ENCODE data around the gene PCBP4.

PCBP4 gene

GRCh38 chr3:51974277-51974962, 7.2 kb upstream of the PCBP4 start:
- Histone ChIP-seq H3K27ac (ENCODE audit: insufficient read depth in 1 of 2, low read depth in 1 of 2, low read length in 2 of 2, poor library complexity in 1 of 2, severe bottlenecking in 2 of 2) (peak overlapping the region in 1 of 2 experiments; percentile 77), H3K4me1 (ENCODE audit: control extremely low read depth in 1 of 4, control insufficient read depth in 4 of 4, insufficient read depth in 4 of 4, low read length in 3 of 4) (peaks cover 4 to 38% (median 29%) of the 10 kb centered on the region in 4 experiments), H3K27me3 (replicated peaks in 2 of 5; ENCODE audit: control insufficient read depth in 4 of 5, insufficient read depth in 5 of 5, low read length in 4 of 5) (no peaks in the 10 kb centered on the region), H3K4me3 (ENCODE audit: control insufficient read depth in 1 of 7, extremely low read depth in 1 of 7, insufficient read depth in 4 of 7, low read depth in 2 of 7, low read length in 6 of 7) (peak overlapping the region; percentile 47 to 90 (median 84)), H3K36me3 (ENCODE audit: control insufficient read depth in 4 of 4, insufficient read depth in 4 of 4, low read length in 3 of 4) (peaks cover 0 to 6% (median 0%) of the 10 kb centered on the region in 4 experiments), H3K9me3 (ENCODE audit: control extremely low read depth in 1 of 5, control insufficient read depth in 4 of 5, insufficient read depth in 2 of 5, low read depth in 1 of 5, low read length in 4 of 5) (no peaks in the 10 kb centered on the region)
- ChIA-PET POLR2A (interaction anchor here (0.6 to 1.3 kb wide), 4 partner anchors 8 to 33 kb away, joined by 3 to 4 read pairs (median 4); partner anchors contain the start of genes PARP3 and RRP9), CTCF (interaction anchor here (0.6 to 9.3 kb wide), 14 partner anchors 8 to 128 kb away, joined by 3 to 76 read pairs (median 6); partner anchors contain the start of genes ACY1, PARP3 and RRP9)
- peak in 1 of 3 donors; percentile 24 for DNase-seq
- 23% methylated on average over 30 of the region's 30 CpGs for WGBS (ENCODE audit: insufficient coverage)

GRCh38 chr3:51971350-51971749, 4.1 kb upstream of the PCBP4 start:
- H3K27ac ChIP-seq (ENCODE audit: insufficient read depth in 1 of 2, low read depth in 1 of 2, low read length in 2 of 2, poor library complexity in 1 of 2, severe bottlenecking in 2 of 2), result no peak overlapping the region
- H3K4me3 ChIP-seq (ENCODE audit: control insufficient read depth in 1 of 7, extremely low read depth in 1 of 7, insufficient read depth in 4 of 7, low read depth in 2 of 7, low read length in 6 of 7), result no peak overlapping the region
- H3K4me1 ChIP-seq (ENCODE audit: control extremely low read depth in 1 of 4, control insufficient read depth in 4 of 4, insufficient read depth in 4 of 4, low read length in 3 of 4), result peaks cover 4 to 46% (median 43%) of the 10 kb centered on the region in 4 experiments
- H3K27me3 ChIP-seq (replicated peaks in 2 of 5; ENCODE audit: control insufficient read depth in 4 of 5, insufficient read depth in 5 of 5, low read length in 4 of 5), result peaks cover 0 to 3% (median 0%) of the 10 kb centered on the region in 5 experiments
- ChIA-PET POLR2A (no interaction called here), CTCF (interaction anchor here (1.0 to 9.3 kb wide), 4 partner anchors 11 to 29 kb away, joined by 3 to 76 read pairs (median 13); partner anchors contain the start of genes PARP3 and RRP9)
- WGBS (ENCODE audit: insufficient coverage), result 95% methylated on average over 10 of the region's 11 CpGs
- no peaks in the 10 kb centered on the region for H3K36me3 ChIP-seq (ENCODE audit: control insufficient read depth in 4 of 4, insufficient read depth in 4 of 4, low read length in 3 of 4)
- no peak for DNase-seq
- no peaks in the 10 kb centered on the region for H3K9me3 ChIP-seq (ENCODE audit: control extremely low read depth in 1 of 5, control insufficient read depth in 4 of 5, insufficient read depth in 2 of 5, low read depth in 1 of 5, low read length in 4 of 5)

- CTCF ChIA-PET, result interaction anchor here (1.0 to 9.3 kb wide), 4 partner anchors 10 to 29 kb away, joined by 3 to 76 read pairs (median 4); partner anchors contain the start of genes PARP3 and RRP9
- H3K27ac ChIP-seq (ENCODE audit: insufficient read depth in 1 of 2, low read depth in 1 of 2, low read length in 2 of 2, poor library complexity in 1 of 2, severe bottlenecking in 2 of 2), result no peak overlapping the region
- peaks cover 0 to 4% (median 0%) of the 10 kb centered on the region in 5 experiments for H3K27me3 ChIP-seq (replicated peaks in 2 of 5; ENCODE audit: control insufficient read depth in 4 of 5, insufficient read depth in 5 of 5, low read length in 4 of 5)
- H3K36me3 ChIP-seq (ENCODE audit: control insufficient read depth in 4 of 4, insufficient read depth in 4 of 4, low read length in 3 of 4), result no peaks in the 10 kb centered on the region
- DNase-seq, result no peak
- H3K4me3 ChIP-seq (ENCODE audit: control insufficient read depth in 1 of 7, extremely low read depth in 1 of 7, insufficient read depth in 4 of 7, low read depth in 2 of 7, low read length in 6 of 7), result no peak overlapping the region
- peaks cover 4 to 43% (median 38%) of the 10 kb centered on the region in 4 experiments for H3K4me1 ChIP-seq (ENCODE audit: control extremely low read depth in 1 of 4, control insufficient read depth in 4 of 4, insufficient read depth in 4 of 4, low read length in 3 of 4)
- POLR2A ChIA-PET, result no interaction called here
- H3K9me3 ChIP-seq (ENCODE audit: control extremely low read depth in 1 of 5, control insufficient read depth in 4 of 5, insufficient read depth in 2 of 5, low read depth in 1 of 5, low read length in 4 of 5), result no peaks in the 10 kb centered on the region
- 100% methylated on average over 5 of the region's 6 CpGs for WGBS (ENCODE audit: insufficient coverage)
Measured at GRCh38 chr3:51970606-51971300, 3.5 kb upstream of the PCBP4 start.

GRCh38 chr3:51969841-51970240, 2.6 kb upstream of the PCBP4 start:
- 84% methylated on average over 3 of the region's 4 CpGs for WGBS (ENCODE audit: insufficient coverage)
- no peak overlapping the region for H3K4me3 ChIP-seq (ENCODE audit: control insufficient read depth in 1 of 7, extremely low read depth in 1 of 7, insufficient read depth in 4 of 7, low read depth in 2 of 7, low read length in 6 of 7)
- no peak overlapping the region for H3K27ac ChIP-seq (ENCODE audit: insufficient read depth in 1 of 2, low read depth in 1 of 2, low read length in 2 of 2, poor library complexity in 1 of 2, severe bottlenecking in 2 of 2)
- POLR2A ChIA-PET, result no interaction called here
- H3K27me3 ChIP-seq (replicated peaks in 2 of 5; ENCODE audit: control insufficient read depth in 4 of 5, insufficient read depth in 5 of 5, low read length in 4 of 5), result peaks cover 0 to 12% (median 0%) of the 10 kb centered on the region in 5 experiments
- CTCF ChIA-PET, result interaction anchor here (1.0 to 9.3 kb wide), 6 partner anchors 10 to 28 kb away, joined by 3 to 76 read pairs (median 4); partner anchors contain the start of genes PARP3 and RRP9
- peaks cover 0 to 34% (median 31%) of the 10 kb centered on the region in 4 experiments for H3K4me1 ChIP-seq (ENCODE audit: control extremely low read depth in 1 of 4, control insufficient read depth in 4 of 4, insufficient read depth in 4 of 4, low read length in 3 of 4)
- no peak for DNase-seq
- no peaks in the 10 kb centered on the region for H3K36me3 ChIP-seq (ENCODE audit: control insufficient read depth in 4 of 4, insufficient read depth in 4 of 4, low read length in 3 of 4)
- no peaks in the 10 kb centered on the region for H3K9me3 ChIP-seq (ENCODE audit: control extremely low read depth in 1 of 5, control insufficient read depth in 4 of 5, insufficient read depth in 2 of 5, low read depth in 1 of 5, low read length in 4 of 5)

GRCh38 chr3:51968883-51969678, 1.8 kb upstream of the PCBP4 start:
- POLR2A ChIA-PET, result no interaction called here
- Histone ChIP-seq H3K4me3 (ENCODE audit: control insufficient read depth in 1 of 7, extremely low read depth in 1 of 7, insufficient read depth in 4 of 7, low read depth in 2 of 7, low read length in 6 of 7) (no peak overlapping the region), H3K27ac (ENCODE audit: insufficient read depth in 1 of 2, low read depth in 1 of 2, low read length in 2 of 2, poor library complexity in 1 of 2, severe bottlenecking in 2 of 2) (no peak overlapping the region), H3K9me3 (ENCODE audit: control extremely low read depth in 1 of 5, control insufficient read depth in 4 of 5, insufficient read depth in 2 of 5, low read depth in 1 of 5, low read length in 4 of 5) (no peaks in the 10 kb centered on the region), H3K36me3 (ENCODE audit: control insufficient read depth in 4 of 4, insufficient read depth in 4 of 4, low read length in 3 of 4) (no peaks in the 10 kb centered on the region), H3K27me3 (replicated peaks in 2 of 5; ENCODE audit: control insufficient read depth in 4 of 5, insufficient read depth in 5 of 5, low read length in 4 of 5) (peaks cover 0 to 14% (median 0%) of the 10 kb centered on the region in 5 experiments), H3K4me1 (ENCODE audit: control extremely low read depth in 1 of 4, control insufficient read depth in 4 of 4, insufficient read depth in 4 of 4, low read length in 3 of 4) (peaks cover 0 to 26% (median 24%) of the 10 kb centered on the region in 4 experiments)
- 97% methylated on average over 5 of the region's 6 CpGs for WGBS (ENCODE audit: insufficient coverage)
- CTCF ChIA-PET, result interaction anchor here (1.1 to 9.3 kb wide), 5 partner anchors 9 to 27 kb away, joined by 3 to 76 read pairs (median 4); partner anchors contain the start of genes PARP3 and RRP9
- DNase-seq, result no peak

- DNase-seq, result no peak
- ChIA-PET CTCF (interaction anchor here (4.1 to 9.3 kb wide), 2 partner anchors 8 to 26 kb away, joined by 17 to 76 read pairs; partner anchors contain the start of genes PARP3 and RRP9), POLR2A (interaction anchor here (0.6 kb wide), 1 partner anchor 15 kb away, joined by 3 read pairs; no protein-coding TSS in a partner anchor)
- Histone ChIP-seq H3K4me1 (ENCODE audit: control extremely low read depth in 1 of 4, control insufficient read depth in 4 of 4, insufficient read depth in 4 of 4, low read length in 3 of 4) (peaks cover 0 to 19% (median 17%) of the 10 kb centered on the region in 4 experiments), H3K27me3 (replicated peaks in 2 of 5; ENCODE audit: control insufficient read depth in 4 of 5, insufficient read depth in 5 of 5, low read length in 4 of 5) (peaks cover 0 to 16% (median 0%) of the 10 kb centered on the region in 5 experiments), H3K9me3 (ENCODE audit: control extremely low read depth in 1 of 5, control insufficient read depth in 4 of 5, insufficient read depth in 2 of 5, low read depth in 1 of 5, low read length in 4 of 5) (no peaks in the 10 kb centered on the region), H3K4me3 (ENCODE audit: control insufficient read depth in 1 of 7, extremely low read depth in 1 of 7, insufficient read depth in 4 of 7, low read depth in 2 of 7, low read length in 6 of 7) (peak overlapping the region in 6 of 7 experiments; percentile 48 to 78 (median 61)), H3K27ac (ENCODE audit: insufficient read depth in 1 of 2, low read depth in 1 of 2, low read length in 2 of 2, poor library complexity in 1 of 2, severe bottlenecking in 2 of 2) (no peak overlapping the region), H3K36me3 (ENCODE audit: control insufficient read depth in 4 of 4, insufficient read depth in 4 of 4, low read length in 3 of 4) (no peaks in the 10 kb centered on the region)
- 41% methylated on average over 3 of the region's 11 CpGs for WGBS (ENCODE audit: insufficient coverage)
Measured at GRCh38 chr3:51968170-51968775, 1.0 kb upstream of the PCBP4 start.
